CD4-positive, alpha-beta T cell treated with Interleukin-1 beta for 1 hour (primary cell): ENCODE results near the gene MANF.
"Not testable (repeated sequence)": the region's sequence is repeated elsewhere in the genome, so short reads cannot be mapped to it uniquely, and the experiment has no call there.

Source experiments
- DNase-seq, 2 donors: peaks; one replicate each; pipeline ENCODE4 v3.0.0-alpha.2; 2020 to 2022

Gene MANF

GRCh38 chr3:51384726-51385473, at the start of gene MANF:
TSS of gene MANF (plus strand) at chr3:51385291. CDS start at chr3:51385343, 52 bp downstream.
- DNase-seq: peak; percentile 98

- no peak for DNase-seq
Measured at GRCh38 chr3:51336261-51336660, 48.8 kb upstream of the MANF start.

- DNase-seq: no peak
Measured at GRCh38 chr3:51337666-51338065, 47.4 kb upstream of the MANF start.

GRCh38 chr3:51338632-51339031, 46.5 kb upstream of the MANF start:
- no peak for DNase-seq

GRCh38 chr3:51340013-51340829, 44.9 kb upstream of the MANF start:
- no peak for DNase-seq

- DNase-seq: no peak
Measured at GRCh38 chr3:51340989-51341636, 44.0 kb upstream of the MANF start.

GRCh38 chr3:51343918-51344687, 41.0 kb upstream of the MANF start:
- no peak for DNase-seq

- no peak for DNase-seq
Measured at GRCh38 chr3:51350751-51351150, 34.3 kb upstream of the MANF start.

GRCh38 chr3:51353131-51353530, 32.0 kb upstream of the MANF start:
- no peak for DNase-seq

- DNase-seq: no peak
Measured at GRCh38 chr3:51353691-51354090, 31.4 kb upstream of the MANF start.

GRCh38 chr3:51354172-51354571, 30.9 kb upstream of the MANF start:
- DNase-seq: no peak

- no peak for DNase-seq
Measured at GRCh38 chr3:51354731-51355615, 30.1 kb upstream of the MANF start.

- DNase-seq: no peak
Measured at GRCh38 chr3:51355891-51356578, 29.1 kb upstream of the MANF start.

GRCh38 chr3:51357856-51358255, 27.2 kb upstream of the MANF start:
- no peak for DNase-seq

GRCh38 chr3:51358981-51359380, 26.1 kb upstream of the MANF start:
- DNase-seq: no peak

GRCh38 chr3:51360806-51361205, 24.3 kb upstream of the MANF start:
- no peak for DNase-seq

- DNase-seq: no peak
Measured at GRCh38 chr3:51361746-51362145, 23.3 kb upstream of the MANF start.

GRCh38 chr3:51362476-51362875, 22.6 kb upstream of the MANF start:
- DNase-seq: no peak

GRCh38 chr3:51368276-51368675, 16.8 kb upstream of the MANF start:
- not testable (repeated sequence) for DNase-seq

GRCh38 chr3:51371943-51372557, 13.0 kb upstream of the MANF start:
- DNase-seq: peak; percentile 38 to 71
